Activated T-cell treated with anti-CD3 and anti-CD28 coated beads, Interleukin-2, amount 50 U/mL, for 72 hours (primary cell): ENCODE results near the gene MAGIX. TPM values are rescaled to one million over a fixed set of nuclear protein-coding genes. Genes with fewer than 3 reads are reported as not detected.

Source experiments
- ATAC-seq, 2 donors: fragments of 150-1000 bp; cut with Tn5 transposase; replicated peaks in 1 of 2; 2 replicates each; pipeline ENCODE4 v1.10.0; 2021; ENCODE audit warnings: moderate library complexity in 2 of 2, mild to moderate bottlenecking in 1 of 2
- DNase-seq, 2 donors: peaks; one replicate each; pipeline ENCODE4 v3.0.0; 2021 to 2022; ENCODE audit warnings: mixed read lengths in 1 of 2
- H3K27ac Mint-ChIP-seq: one replicate; pipeline ENCODE4 v1.8.0; 2022; ENCODE audit warnings: mild to moderate bottlenecking, moderate library complexity, mixed read lengths
- H3K27me3 Mint-ChIP-seq: one replicate; pipeline ENCODE4 v1.8.0; 2022; ENCODE audit warnings: low read depth, mixed read lengths
- H3K36me3 Mint-ChIP-seq, 2 donors: one replicate each; pipeline ENCODE4 v1.8.0; 2022; ENCODE audit warnings: mixed read lengths in 2 of 2, mild to moderate bottlenecking in 1 of 2; ENCODE audit not compliant: insufficient read depth in 2 of 2
- H3K4me1 Mint-ChIP-seq: one replicate; pipeline ENCODE4 v1.8.0; 2022; ENCODE audit warnings: low read depth, mixed read lengths
- H3K4me3 Mint-ChIP-seq, 2 donors: one replicate each; pipeline ENCODE4 v1.8.0; 2022; ENCODE audit warnings: mild to moderate bottlenecking in 2 of 2, mixed read lengths in 2 of 2, moderate library complexity in 2 of 2
- H3K9me3 Mint-ChIP-seq, 2 donors: one replicate each; pipeline ENCODE4 v1.8.0; 2022; ENCODE audit warnings: mixed read lengths in 2 of 2
- total RNA-seq, 2 donors: library from RNA; stranded (reverse); gene quantifications; one replicate each; pipeline ENCODE4 v1.2.3, GENCODE V29; 2022

Gene MAGIX
- total RNA-seq, 2 donors from 2014 or later, result 0.84 to 0.93 TPM

DNA sequence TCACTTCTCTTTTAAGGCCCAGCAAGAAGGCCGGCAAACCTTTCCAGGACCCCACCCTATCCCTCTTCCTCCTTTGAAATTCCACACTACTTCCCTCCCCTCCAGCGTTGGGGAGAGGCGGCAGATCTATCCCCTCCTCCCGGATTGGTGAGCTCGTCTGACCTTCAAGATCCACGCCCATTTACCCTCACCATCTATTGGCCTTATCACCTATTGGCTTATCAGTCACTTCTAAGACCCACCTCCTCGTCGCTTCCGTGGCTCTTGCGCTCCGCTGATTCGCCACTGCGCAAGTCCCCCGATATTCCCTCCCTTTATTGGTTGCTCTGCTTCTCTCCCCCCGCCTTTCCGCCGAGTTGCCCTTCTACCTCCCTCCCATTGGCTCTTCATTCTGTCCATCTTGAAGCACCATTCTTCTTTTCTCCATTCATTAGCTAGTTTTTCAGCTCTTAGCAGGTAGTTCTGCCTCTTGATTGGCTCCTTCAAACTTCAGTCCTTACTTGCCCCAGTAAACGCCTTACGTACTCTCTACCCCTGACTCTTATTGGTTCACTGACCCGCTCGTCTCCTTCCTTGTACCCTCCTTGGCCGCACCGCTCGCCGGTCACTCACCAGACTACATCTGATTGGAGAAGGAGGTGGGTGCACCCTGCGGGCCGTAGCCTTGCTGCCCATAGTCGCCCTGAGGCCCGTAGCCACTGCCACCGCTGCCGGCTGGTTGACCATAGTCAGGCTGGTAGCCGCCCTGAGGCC, 28.4 kb downstream of the MAGIX start:
- Mint-ChIP-seq H3K27me3 (peaks cover 9% of the 10 kb centered on the region), H3K9me3 (no peaks in the 10 kb centered on the region), H3K4me1 (peaks cover 43% of the 10 kb centered on the region), H3K36me3 (peaks cover 2 to 9% of the 10 kb centered on the region in 2 donors), H3K4me3 (peak overlapping the region; percentile 90 to 98), H3K27ac (peak overlapping the region; percentile 94)
- ATAC-seq (peak; percentile 89 to 90), DNase-seq (peak; percentile 81 to 90)

DNA sequence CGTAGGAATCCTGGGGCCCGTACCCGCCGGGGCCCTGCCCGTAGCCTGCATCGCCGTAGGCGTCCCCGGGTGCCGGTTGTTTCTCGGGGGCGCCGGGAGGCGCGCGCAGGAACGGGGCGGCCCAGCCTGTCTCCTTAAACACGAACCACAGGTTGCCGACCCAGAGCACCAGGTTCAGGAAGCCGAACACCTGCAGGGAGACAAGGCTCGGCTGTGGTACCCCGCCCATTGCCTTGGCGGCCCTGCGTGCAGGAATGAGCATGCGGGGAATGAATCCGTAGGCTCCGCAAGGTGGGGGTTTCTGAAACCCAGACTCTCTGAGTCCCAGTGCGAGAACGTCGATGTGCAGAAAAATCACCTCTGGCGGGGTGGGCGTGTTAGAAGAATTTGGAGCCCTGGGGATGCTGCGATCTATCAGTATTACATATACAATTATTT, 29.0 kb downstream of the MAGIX start:
- Mint-ChIP-seq H3K36me3 (peaks cover 2 to 9% of the 10 kb centered on the region in 2 donors), H3K4me3 (peak overlapping the region; percentile 90 to 98), H3K4me1 (peaks cover 40% of the 10 kb centered on the region), H3K9me3 (no peaks in the 10 kb centered on the region), H3K27ac (peak overlapping the region; percentile 94), H3K27me3 (peaks cover 9% of the 10 kb centered on the region)
- ATAC-seq, result peak in 1 of 2 donors; percentile 11
- DNase-seq, result peak in 1 of 2 donors; percentile 34

DNA sequence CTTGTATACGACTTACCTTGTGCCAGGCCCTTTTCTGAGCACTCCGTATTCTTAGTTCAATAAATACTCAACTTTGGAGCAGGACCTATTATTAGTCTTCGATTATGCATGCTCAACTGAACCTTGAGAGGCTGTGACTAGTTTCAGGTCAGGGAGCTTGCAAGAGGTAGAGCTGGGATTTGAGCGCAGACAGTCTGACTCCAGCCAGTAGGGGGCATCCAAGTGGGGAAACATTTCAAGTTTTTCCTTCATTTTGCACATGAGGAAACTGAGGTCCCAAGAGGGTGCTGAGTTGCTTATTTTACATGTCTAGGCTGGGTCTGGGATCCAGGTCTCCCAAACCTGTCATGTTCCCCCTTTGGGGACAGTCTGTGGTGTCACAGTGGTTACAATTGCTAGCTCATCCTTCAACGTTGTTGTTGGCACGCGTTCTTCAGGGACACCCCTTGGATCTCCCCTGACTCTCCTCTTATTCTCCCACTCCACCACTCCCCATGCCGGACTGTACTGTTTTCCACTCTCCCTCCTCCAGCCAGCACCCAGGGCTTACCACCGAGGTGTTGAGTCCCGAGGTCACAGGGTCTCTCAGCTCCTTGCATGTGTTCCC, 30.3 kb downstream of the MAGIX start:
- ATAC-seq (no peak), DNase-seq (peak in 1 of 2 donors; percentile 33)
- Mint-ChIP-seq H3K4me3 (peak overlapping the region; percentile 49 to 54), H3K9me3 (no peaks in the 10 kb centered on the region), H3K27me3 (peaks cover 9% of the 10 kb centered on the region), H3K4me1 (peaks cover 38% of the 10 kb centered on the region), H3K36me3 (peaks cover 2 to 9% of the 10 kb centered on the region in 2 donors), H3K27ac (peak overlapping the region; percentile 45)

DNA sequence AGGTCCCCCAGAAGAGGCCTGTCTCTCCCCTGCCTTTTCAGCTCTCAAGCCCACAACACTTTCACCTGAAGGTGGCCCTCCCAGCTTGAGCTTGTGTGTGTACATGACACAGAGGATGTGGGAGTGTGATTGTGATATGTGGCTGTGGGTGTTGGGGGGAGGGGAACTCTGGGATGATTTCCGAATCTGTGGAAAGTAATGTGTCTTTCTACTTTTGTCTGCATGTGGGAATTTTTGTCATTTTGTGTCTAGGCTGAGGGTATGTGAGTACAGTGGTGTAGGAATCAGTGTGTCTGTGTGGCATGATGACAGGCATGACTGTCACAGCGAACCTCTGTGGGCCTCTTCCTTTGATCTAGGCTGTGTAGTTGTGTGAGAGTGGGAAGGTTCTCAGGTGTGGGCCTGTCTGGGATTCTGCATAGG, 31.0 kb downstream of the MAGIX start:
- ATAC-seq (no peak), DNase-seq (no peak)
- peaks cover 15% of the 10 kb centered on the region for H3K27me3 Mint-ChIP-seq
- peak overlapping the region; percentile 36 to 54 for H3K4me3 Mint-ChIP-seq
- H3K4me1 Mint-ChIP-seq, result peaks cover 46% of the 10 kb centered on the region
- H3K36me3 Mint-ChIP-seq, result peaks cover 2 to 9% of the 10 kb centered on the region in 2 donors
- H3K9me3 Mint-ChIP-seq, result no peaks in the 10 kb centered on the region
- H3K27ac Mint-ChIP-seq, result peak overlapping the region; percentile 45

DNA sequence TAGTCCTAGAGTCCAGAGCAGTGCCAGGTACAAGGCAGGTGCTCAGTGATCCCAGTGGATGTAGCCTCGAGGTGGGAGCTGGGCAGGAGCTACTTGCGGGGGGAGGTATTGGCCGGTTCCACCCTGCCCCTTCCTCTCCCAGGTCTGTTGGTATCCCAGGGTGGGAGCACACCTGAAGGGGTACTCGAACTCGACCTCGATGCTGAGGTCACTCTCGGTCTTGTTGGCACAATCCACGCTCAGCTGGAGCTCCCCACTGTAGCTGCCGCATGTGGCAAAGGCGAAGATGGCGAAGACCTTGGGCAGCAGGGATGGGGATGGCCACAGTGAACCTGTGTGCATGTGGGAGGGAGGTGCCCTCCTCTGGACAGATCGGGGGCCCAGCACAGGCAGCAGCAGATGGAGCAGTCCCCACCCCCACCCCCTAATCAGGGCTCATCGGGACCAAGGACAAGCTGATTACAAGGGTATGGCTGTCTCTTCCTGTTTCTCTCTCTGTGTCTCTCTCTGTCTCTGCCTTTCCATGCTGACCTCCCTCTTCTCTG, 35.1 kb downstream of the MAGIX start:
- H3K9me3 Mint-ChIP-seq, result no peaks in the 10 kb centered on the region
- DNase-seq (no peak), ATAC-seq (no peak)
- H3K4me3 Mint-ChIP-seq, result peak overlapping the region in 1 of 2 donors; percentile 78
- peaks cover 6% of the 10 kb centered on the region for H3K27me3 Mint-ChIP-seq
- H3K36me3 Mint-ChIP-seq, result peaks cover 0 to 3% of the 10 kb centered on the region in 2 donors
- no peak overlapping the region for H3K27ac Mint-ChIP-seq
- peaks cover 38% of the 10 kb centered on the region for H3K4me1 Mint-ChIP-seq

DNA sequence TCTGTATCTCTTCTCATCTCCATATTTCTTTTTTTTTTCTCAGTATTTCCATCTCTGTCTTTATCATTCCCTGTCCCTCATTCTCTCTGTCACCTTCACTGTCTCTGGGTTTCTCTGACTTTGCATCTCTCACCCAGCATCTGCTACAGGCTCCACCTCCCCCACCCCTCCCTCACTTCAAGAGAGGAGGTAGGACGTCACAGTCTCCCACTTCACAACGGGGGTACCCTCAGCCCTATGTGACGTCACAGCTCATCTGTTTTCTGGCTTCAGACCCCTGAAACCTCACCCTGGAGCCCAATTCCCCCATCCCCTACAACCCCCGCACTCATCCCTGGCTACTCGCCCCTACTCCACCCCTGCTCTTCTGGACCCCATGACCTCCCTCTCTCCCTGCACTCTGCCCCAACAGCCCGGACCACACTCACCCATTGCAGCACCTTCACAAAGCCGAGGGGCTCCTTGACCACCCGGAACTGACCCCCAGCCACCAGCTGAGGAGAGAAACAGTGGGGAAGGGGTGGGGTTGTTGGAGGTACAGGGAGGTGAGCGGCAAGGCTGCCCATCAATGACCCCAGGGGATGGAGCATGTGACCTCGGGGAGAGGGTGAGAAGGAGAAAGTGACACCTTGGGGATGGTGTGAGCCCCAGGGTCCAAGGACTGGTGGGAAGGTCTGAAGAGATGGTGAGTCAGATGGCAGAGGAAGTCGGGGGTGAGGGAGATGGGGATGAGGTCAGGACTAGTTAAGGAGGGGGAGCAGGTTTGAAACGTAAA, 36.2 kb downstream of the MAGIX start:
- Mint-ChIP-seq H3K4me3 (peak overlapping the region; percentile 64 to 78), H3K27me3 (peaks cover 6% of the 10 kb centered on the region), H3K36me3 (peaks cover 0 to 3% of the 10 kb centered on the region in 2 donors), H3K27ac (no peak overlapping the region), H3K9me3 (no peaks in the 10 kb centered on the region), H3K4me1 (peaks cover 26% of the 10 kb centered on the region)
- DNase-seq (peak in 1 of 2 donors; percentile 16), ATAC-seq (peak; percentile 18 to 44)

DNA sequence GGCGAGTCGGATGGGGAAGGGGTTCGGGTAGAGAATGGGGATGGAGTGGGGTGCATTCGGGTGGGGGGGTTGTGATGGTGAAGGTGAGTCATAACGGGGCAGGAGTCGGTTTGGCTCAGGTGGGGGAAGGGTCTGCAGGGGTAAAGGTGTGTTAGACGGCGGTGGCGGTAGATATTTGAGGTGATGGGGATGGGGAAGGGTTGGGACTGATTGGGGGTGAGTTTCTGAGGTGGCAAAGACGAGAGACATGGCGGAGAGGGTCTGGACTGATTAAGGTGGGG, 36.7 kb downstream of the MAGIX start:
- Mint-ChIP-seq H3K9me3 (no peaks in the 10 kb centered on the region), H3K4me1 (peaks cover 21% of the 10 kb centered on the region), H3K27me3 (peaks cover 6% of the 10 kb centered on the region), H3K36me3 (peaks cover 0 to 3% of the 10 kb centered on the region in 2 donors), H3K4me3 (peak overlapping the region; percentile 64 to 78), H3K27ac (no peak overlapping the region)
- ATAC-seq (no peak), DNase-seq (no peak)

DNA sequence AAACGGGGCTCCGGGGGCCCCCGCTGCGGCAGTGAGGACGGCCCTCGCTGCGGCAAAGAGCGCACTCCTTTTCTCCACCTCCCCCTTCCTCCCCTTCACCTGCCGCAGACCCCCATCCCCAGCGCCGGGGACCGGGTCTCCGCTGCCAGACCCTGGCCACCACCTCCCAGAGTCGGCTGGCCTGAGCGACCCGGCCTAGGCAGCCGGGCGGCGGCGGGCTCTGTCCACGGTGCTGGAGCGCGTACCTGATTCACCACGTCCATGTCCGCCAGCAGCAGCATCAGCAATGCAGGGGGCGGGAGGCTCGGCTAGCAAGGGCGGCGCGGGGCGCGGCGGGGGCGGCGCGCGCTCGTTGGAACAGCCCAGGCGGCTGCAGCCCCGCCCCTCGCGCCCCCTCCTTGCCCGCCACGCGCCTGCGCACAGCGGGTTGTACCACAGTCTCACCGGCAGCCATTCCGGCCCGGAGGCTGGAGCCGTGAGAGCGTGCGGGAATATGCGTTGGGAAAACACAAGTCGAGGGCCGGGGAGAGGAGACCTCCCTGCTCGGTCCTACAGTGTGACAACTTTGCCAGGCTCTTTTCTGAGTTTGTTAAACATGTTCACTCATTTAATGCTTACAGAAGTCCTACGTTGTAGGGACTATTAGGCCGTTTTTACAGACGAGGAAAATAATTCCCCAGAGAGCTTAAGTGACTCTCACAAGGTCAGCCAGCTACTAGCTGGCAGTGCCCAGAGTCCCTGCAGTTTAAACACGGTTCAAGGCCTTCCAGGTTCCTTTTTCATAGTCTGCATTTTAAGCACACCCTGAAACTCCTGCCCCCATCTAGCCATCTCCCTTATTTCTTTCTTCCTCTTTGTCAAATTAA, 37.6 kb downstream of the MAGIX start, which contains the start of gene SYP:
Gene SYP, minus strand, starts transcription at position 288 of the 866 bp plus-strand sequence. Its CDS starts 7 bp downstream, at position 281.
- DNase-seq (peak; percentile 90 to 92), ATAC-seq (peak; percentile 94 to 97)
- Mint-ChIP-seq H3K27me3 (peaks cover 6% of the 10 kb centered on the region), H3K4me1 (peaks cover 21% of the 10 kb centered on the region), H3K36me3 (no peaks in the 10 kb centered on the region), H3K4me3 (peak within 1 kb of the TSS; percentile 64 to 83), H3K9me3 (no peaks in the 10 kb centered on the region), H3K27ac (peak within 1 kb of the TSS; percentile 33)

DNA sequence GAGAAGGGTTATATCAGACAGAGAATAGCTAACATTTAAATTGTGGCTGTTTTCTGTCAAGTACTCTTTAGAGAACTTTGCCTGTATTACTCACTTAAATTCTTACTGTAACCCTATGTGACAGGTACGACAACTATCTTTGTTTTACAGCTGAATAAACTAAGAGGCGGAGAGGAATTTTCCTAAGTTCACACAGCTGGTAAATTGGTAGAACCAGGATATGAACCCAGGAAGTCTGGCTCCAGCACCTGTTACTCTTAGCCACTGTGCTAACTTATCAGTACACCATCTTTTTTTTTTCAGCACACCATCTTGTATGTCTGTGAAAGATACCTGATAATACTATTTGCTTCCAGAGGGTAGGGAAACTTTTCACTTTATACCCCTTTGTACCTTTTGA, 39.5 kb downstream of the MAGIX start:
- Mint-ChIP-seq H3K4me3 (no peak overlapping the region), H3K9me3 (no peaks in the 10 kb centered on the region), H3K36me3 (no peaks in the 10 kb centered on the region), H3K27ac (no peak overlapping the region), H3K4me1 (peaks cover 21% of the 10 kb centered on the region), H3K27me3 (peaks cover 6% of the 10 kb centered on the region)
- DNase-seq (no peak), ATAC-seq (no peak)

DNA sequence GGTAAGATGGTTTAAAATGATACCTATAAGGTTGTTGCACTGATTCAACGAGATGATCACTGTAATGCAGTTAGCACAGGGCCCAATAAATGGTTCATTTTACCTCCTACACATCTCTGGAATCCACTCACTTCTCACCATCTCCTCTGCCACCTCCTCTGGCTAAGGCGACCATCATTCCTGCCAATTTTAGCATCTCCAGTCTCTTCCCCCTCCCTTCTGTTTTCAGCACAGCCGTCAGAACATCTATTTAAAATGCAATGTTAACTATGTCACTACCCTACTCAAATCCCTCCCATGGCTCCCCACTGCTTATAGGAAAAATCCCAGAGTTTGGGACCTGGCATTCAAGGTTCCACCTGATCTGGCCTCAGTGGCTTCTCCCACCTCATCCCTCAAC, 41.0 kb downstream of the MAGIX start:
- Mint-ChIP-seq H3K4me1 (peaks cover 14% of the 10 kb centered on the region), H3K36me3 (no peaks in the 10 kb centered on the region), H3K9me3 (no peaks in the 10 kb centered on the region), H3K27ac (no peak overlapping the region), H3K27me3 (no peaks in the 10 kb centered on the region), H3K4me3 (no peak overlapping the region)
- ATAC-seq, result no peak
- no peak for DNase-seq

DNA sequence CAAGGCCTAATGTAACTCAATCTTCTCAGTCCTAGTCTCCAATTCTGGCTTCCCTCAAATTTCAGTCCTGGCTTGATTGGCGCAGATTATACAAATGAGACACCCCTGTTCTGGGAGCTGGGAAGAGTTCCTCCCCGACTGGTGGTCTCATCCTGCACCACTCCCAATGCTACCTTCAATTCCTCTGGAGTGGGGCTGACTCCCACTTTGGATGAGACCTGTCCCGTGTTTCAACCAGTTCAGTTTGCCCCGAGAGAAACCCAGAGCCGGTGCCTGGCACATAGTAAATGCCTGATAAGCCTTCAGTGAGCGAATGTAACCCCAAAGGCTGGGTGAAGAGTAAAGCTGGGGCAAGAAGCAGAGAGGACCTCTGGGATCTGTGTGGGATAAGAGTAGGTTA, 41.5 kb downstream of the MAGIX start:
- DNase-seq (no peak), ATAC-seq (no peak)
- Mint-ChIP-seq H3K9me3 (no peaks in the 10 kb centered on the region), H3K4me1 (peaks cover 9% of the 10 kb centered on the region), H3K4me3 (no peak overlapping the region), H3K27ac (no peak overlapping the region), H3K27me3 (no peaks in the 10 kb centered on the region), H3K36me3 (no peaks in the 10 kb centered on the region)

DNA sequence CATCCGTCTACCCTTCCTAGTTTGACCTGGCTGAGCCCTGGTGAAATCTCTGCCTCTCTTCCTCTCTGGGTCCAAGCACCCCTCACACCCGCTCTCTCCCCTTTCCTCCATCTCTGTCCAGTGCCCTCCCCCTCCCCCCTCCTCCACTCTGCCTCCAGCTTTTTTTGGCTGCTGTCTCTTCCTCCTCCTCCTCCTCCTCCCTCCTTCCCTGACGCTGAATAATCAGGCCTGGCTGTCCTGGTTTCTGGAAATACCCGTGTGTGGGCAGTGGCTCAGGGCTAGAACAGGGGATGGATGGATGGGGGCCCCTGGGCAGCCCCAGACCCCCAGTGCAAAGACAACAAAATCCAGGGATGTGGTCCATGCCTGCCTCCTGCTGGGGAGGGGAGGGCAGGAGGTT, 42.2 kb downstream of the MAGIX start:
- no peak overlapping the region for H3K27ac Mint-ChIP-seq

More for the DNA sequence above, 42.2 kb downstream of the MAGIX start:
- no peaks in the 10 kb centered on the region for H3K27me3 Mint-ChIP-seq
- ATAC-seq (no peak), DNase-seq (no peak)
- peaks cover 6% of the 10 kb centered on the region for H3K4me1 Mint-ChIP-seq
- H3K36me3 Mint-ChIP-seq, result no peaks in the 10 kb centered on the region
- no peak overlapping the region for H3K4me3 Mint-ChIP-seq
- H3K9me3 Mint-ChIP-seq, result no peaks in the 10 kb centered on the region
